NB4 (cell line): ENCODE measurements around the gene RBPMS2.

Experiments used
- CTCF ChIP-seq: IDR thresholded peaks from one replicate; pipeline ENCODE4 v1.5.1; 2012; ENCODE audit warnings: low read depth, low read length
- MAX ChIP-seq: IDR thresholded peaks from 2 replicates; pipeline ENCODE4 v1.6.1; 2011; ENCODE audit warnings: low read depth, low read length
- POLR2A ChIP-seq: IDR thresholded peaks from 2 replicates; pipeline ENCODE4 v1.6.1; 2011; ENCODE audit warnings: mild to moderate bottlenecking; ENCODE audit not compliant: insufficient read length; ENCODE audit errors: extremely low read depth

GRCh38 chr15:64813075-64813474, 37.7 kb upstream of the RBPMS2 start:
- no peak for TF ChIP-seq CTCF
- no peak for TF ChIP-seq MAX
- TF ChIP-seq POLR2A, result no peak
